ENCODE measurements around the gene ATP8A2. TPM values are rescaled to one million over a fixed set of nuclear protein-coding genes. Genes with fewer than 3 reads are reported as not detected.

ATP8A2 gene
- total and polyA plus RNA-seq, 10 of the 15 experiments (the other 5 are each of a cell fraction or from before 2014, with no cell fraction given) = 0.01 to 0.04 (median 0.04) TPM; not detected in 7

DNA sequence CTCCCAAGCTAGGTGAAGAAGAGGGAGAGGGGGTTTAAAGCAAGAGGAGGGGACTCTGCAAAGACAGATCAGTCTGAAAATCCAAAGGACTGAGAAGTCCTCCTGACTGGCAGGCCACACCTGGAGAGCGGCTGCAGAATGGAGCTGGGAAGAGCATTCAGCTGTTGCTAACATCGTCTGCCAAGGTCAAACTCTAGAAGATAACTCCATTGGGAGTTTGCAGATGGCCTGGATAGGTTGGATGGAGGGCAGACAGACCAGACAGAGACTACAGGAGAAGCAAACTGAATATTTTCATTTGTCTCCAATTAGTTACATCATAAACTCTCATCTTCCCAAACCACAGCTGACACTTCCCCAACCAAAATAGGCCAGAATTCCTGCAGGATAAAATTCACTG lies 699.9 kb downstream of the ATP8A2 start:
- BruUV-seq (replicated peaks) = no TSS peak
- TF ChIP-seq IKZF1 (conservative IDR thresholded peaks at IDR 0.05) (no peak), IRF4 (IDR thresholded peaks at IDR 0.05; ENCODE audit: low read depth, low read length) (no peak), RBBP5 (conservative IDR thresholded peaks at IDR 0.05) (no peak), RELB (IDR thresholded peaks at IDR 0.05; ENCODE audit: low read depth) (no peak), GABPA (IDR thresholded peaks at IDR 0.05; ENCODE audit: low read depth) (no peak), HCFC1 (IDR thresholded peaks at IDR 0.05; ENCODE audit: low read length) (no peak), SUPT20H (IDR thresholded peaks at IDR 0.05; ENCODE audit: borderline replicate concordance, control insufficient read depth, low read depth, low read length) (no peak), ZZZ3 (IDR thresholded peaks at IDR 0.05; ENCODE audit: control insufficient read depth, insufficient read length, low read depth) (no peak), DPF2 (IDR thresholded peaks at IDR 0.05) (no peak), MYB (IDR thresholded peaks at IDR 0.05; ENCODE audit: borderline replicate concordance, low read depth, low read length) (no peak), CEBPB (IDR thresholded peaks at IDR 0.05; ENCODE audit: borderline replicate concordance in 1 of 2, low read depth in 2 of 2, low read length in 2 of 2) (no peak), TARDBP (IDR thresholded peaks at IDR 0.05; ENCODE audit: borderline replicate concordance) (no peak), NR2F1 (conservative IDR thresholded peaks at IDR 0.05) (no peak), PAX8 (IDR thresholded peaks at IDR 0.05) (no peak), CBFB (IDR thresholded peaks at IDR 0.05; ENCODE audit: low read depth) (no peak)
- TF ChIP-seq, protein P1, sequence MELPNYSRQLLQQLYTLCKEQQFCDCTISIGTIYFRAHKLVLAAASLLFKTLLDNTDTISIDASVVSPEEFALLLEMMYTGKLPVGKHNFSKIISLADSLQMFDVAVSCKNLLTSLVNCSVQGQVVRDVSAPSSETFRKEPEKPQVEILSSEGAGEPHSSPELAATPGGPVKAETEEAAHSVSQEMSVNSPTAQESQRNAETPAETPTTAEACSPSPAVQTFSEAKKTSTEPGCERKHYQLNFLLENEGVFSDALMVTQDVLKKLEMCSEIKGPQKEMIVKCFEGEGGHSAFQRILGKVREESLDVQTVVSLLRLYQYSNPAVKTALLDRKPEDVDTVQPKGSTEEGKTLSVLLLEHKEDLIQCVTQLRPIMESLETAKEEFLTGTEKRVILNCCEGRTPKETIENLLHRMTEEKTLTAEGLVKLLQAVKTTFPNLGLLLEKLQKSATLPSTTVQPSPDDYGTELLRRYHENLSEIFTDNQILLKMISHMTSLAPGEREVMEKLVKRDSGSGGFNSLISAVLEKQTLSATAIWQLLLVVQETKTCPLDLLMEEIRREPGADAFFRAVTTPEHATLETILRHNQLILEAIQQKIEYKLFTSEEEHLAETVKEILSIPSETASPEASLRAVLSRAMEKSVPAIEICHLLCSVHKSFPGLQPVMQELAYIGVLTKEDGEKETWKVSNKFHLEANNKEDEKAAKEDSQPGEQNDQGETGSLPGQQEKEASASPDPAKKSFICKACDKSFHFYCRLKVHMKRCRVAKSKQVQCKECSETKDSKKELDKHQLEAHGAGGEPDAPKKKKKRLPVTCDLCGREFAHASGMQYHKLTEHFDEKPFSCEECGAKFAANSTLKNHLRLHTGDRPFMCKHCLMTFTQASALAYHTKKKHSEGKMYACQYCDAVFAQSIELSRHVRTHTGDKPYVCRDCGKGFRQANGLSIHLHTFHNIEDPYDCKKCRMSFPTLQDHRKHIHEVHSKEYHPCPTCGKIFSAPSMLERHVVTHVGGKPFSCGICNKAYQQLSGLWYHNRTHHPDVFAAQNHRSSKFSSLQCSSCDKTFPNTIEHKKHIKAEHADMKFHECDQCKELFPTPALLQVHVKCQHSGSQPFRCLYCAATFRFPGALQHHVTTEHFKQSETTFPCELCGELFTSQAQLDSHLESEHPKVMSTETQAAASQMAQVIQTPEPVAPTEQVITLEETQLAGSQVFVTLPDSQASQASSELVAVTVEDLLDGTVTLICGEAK (IDR thresholded peaks at IDR 0.05; ENCODE audit: borderline replicate concordance) = no peak
- TF ChIP-seq, protein P2, sequence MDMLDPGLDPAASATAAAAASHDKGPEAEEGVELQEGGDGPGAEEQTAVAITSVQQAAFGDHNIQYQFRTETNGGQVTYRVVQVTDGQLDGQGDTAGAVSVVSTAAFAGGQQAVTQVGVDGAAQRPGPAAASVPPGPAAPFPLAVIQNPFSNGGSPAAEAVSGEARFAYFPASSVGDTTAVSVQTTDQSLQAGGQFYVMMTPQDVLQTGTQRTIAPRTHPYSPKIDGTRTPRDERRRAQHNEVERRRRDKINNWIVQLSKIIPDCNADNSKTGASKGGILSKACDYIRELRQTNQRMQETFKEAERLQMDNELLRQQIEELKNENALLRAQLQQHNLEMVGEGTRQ (IDR thresholded peaks at IDR 0.05; ENCODE audit: borderline replicate concordance, low read depth, low read length) = no peak
- TF ChIP-seq, protein P3, sequence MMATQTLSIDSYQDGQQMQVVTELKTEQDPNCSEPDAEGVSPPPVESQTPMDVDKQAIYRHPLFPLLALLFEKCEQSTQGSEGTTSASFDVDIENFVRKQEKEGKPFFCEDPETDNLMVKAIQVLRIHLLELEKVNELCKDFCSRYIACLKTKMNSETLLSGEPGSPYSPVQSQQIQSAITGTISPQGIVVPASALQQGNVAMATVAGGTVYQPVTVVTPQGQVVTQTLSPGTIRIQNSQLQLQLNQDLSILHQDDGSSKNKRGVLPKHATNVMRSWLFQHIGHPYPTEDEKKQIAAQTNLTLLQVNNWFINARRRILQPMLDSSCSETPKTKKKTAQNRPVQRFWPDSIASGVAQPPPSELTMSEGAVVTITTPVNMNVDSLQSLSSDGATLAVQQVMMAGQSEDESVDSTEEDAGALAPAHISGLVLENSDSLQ (IDR thresholded peaks at IDR 0.05) = no peak

More for the DNA sequence above, 699.9 kb downstream of the ATP8A2 start:
- Histone ChIP-seq H3K4me1 (ENCODE audit: control insufficient read depth, insufficient read depth, low read length) (no peaks in the 10 kb centered on the region), H3K27ac (ENCODE audit: control insufficient read depth, insufficient read depth) (no peak overlapping the region), H3K4me3 (no peak overlapping the region), H3K79me2 (ENCODE audit: control insufficient read depth, insufficient read depth, low read length) (no peaks in the 10 kb centered on the region), H3K36me3 (ENCODE audit: control insufficient read depth in 2 of 2, insufficient read depth in 2 of 2, low read length in 1 of 2) (no peaks in the 10 kb centered on the region), H3K27me3 (replicated peaks in 1 of 2; ENCODE audit: control insufficient read depth in 2 of 2, insufficient read depth in 2 of 2, low read length in 1 of 2) (0 out of 4 replicates have a peak, but pooled peaks cover 0 to 2% of the 10 kb centered on the region in 2 experiments), H3K4me2 (ENCODE audit: control insufficient read depth, insufficient read depth) (no peak overlapping the region), H2AFZ (ENCODE audit: control insufficient read depth, low read depth, low read length) (no peak overlapping the region), H3K9me3 (replicated peaks; ENCODE audit: control insufficient read depth, insufficient read depth, low read length) (no peaks in the 10 kb centered on the region), H3K9ac (ENCODE audit: control insufficient read depth, insufficient read depth, low read length) (no peak overlapping the region), H4K20me1 (ENCODE audit: control insufficient read depth, insufficient read depth) (no peaks in the 10 kb centered on the region)
- ATAC-seq = no peak
- ChIA-PET POLR2A (no interaction called here), CTCF (interaction anchor here (1.4 to 3.5 kb wide), 2 partner anchors 494 to 497 kb away, joined by 3 to 17 read pairs; no protein-coding TSS in a partner anchor), SMC1A (ENCODE audit: uncharacterized antibody, unreplicated experiment) (interaction anchor here (0.6 to 1.1 kb wide), 2 partner anchors 96 to 497 kb away, joined by 3 read pairs; no protein-coding TSS in a partner anchor), RAD21 (ENCODE audit: unreplicated experiment) (interaction anchor here (0.6 to 1.5 kb wide), 2 partner anchors 487 to 497 kb away, joined by 3 to 5 read pairs; no protein-coding TSS in a partner anchor)
- WGBS (ENCODE audit: insufficient coverage, insufficient replicate concordance, low lambda C conversion rate, missing lambda C conversion rate) = 53% methylated on average over 2 of the region's 2 CpGs
- DNase-seq (ENCODE audit: low read depth, low spot score) = no peak
- in situ Hi-C loops (cut with MboI) (no loop called here), intact Hi-C loops (cut with micrococcal nuclease; ENCODE audit: unreplicated experiment) (no loop called here)
- FAIRE-seq = no peak

Data from GM12878 (cell line).